Choroid plexus epithelial cell (primary cell): Measurements from ENCODE around the gene EMC7.
A peak's percentile ranks its signal among the peaks of the same experiment; 100 is the strongest.

Experiments used
- DNase-seq: peaks from one replicate; pipeline ENCODE4 v3.0.0-alpha.2; 2010; ENCODE audit warnings: low read depth
- H3K4me3 ChIP-seq: 2 replicates; pipeline ENCODE4 v1.5.1; 2011; ENCODE audit warnings: low read depth, mild to moderate bottlenecking, control low read depth, low read length, moderate library complexity
- CTCF ChIP-seq: conservative IDR thresholded peaks from 2 replicates; pipeline ENCODE4 v1.5.1; 2011; ENCODE audit warnings: low read depth, mild to moderate bottlenecking, control low read depth, inconsistent platforms, low read length, moderate library complexity

EMC7 gene

GRCh38 chr15:34099914-34100313 is 1.7 kb downstream of the EMC7 start:
- no peak for DNase-seq
- TF ChIP-seq CTCF = no peak
- no peak overlapping the region for H3K4me3 ChIP-seq

- peak; percentile 4 for DNase-seq
- TF ChIP-seq CTCF = no peak
- no peak overlapping the region for H3K4me3 ChIP-seq
Observed at GRCh38 chr15:34085746-34086145, 15.9 kb downstream of the EMC7 start.

GRCh38 chr15:34084086-34084485 is 17.6 kb downstream of the EMC7 start:
- DNase-seq = no peak
- H3K4me3 ChIP-seq = no peak overlapping the region
- no peak for TF ChIP-seq CTCF

- no peak for DNase-seq
- no peak overlapping the region for H3K4me3 ChIP-seq
- TF ChIP-seq CTCF = no peak
Observed at GRCh38 chr15:34079904-34080303, 21.8 kb downstream of the EMC7 start.

DNA sequence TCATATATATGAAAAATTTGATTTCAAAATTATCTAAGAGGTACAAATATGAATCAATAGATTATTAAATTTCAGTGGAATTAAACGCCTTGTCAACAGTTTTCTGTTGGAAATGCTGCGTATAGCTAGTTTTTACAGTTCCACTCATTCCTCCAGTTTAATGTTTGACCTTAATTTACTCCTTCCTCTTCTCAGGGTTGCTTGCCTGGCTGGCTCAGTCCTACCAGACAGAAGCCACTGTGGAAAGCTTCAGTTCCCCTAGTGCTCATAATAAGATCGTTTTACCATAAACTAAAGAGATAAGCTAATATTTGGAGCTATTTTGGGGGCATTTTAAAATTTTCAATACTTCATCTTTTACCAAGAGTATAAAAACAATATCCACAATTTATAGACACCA is 22.8 kb downstream of the EMC7 start:
- no peak for TF ChIP-seq CTCF
- no peak overlapping the region for H3K4me3 ChIP-seq
- DNase-seq = no peak

GRCh38 chr15:34076785-34077184 is 24.9 kb downstream of the EMC7 start:
- TF ChIP-seq CTCF = no peak
- H3K4me3 ChIP-seq = no peak overlapping the region

DNA sequence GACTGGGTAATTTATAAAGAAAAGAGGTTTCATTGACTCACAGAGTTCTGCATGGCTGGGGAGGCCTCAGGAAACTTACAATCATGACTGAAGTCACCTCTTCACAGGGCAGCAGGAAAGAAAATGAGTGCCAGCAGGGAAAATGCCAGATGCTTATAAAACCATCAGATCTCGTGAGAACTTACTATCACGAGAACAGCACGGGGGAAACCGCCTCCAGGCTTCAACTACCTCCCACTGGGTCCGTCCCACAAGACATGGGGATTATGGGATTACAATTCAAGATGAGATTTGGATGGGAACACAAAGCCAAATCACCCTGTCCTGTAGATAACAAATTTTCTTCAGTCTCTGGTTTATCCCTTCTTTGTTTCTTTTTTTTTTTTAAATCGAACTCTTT is 31.7 kb downstream of the EMC7 start:
- no peak for TF ChIP-seq CTCF

More at GRCh38 chr15:34076785-34077184, 24.9 kb downstream of the EMC7 start:
- no peak for DNase-seq

More for the DNA sequence above, 31.7 kb downstream of the EMC7 start:
- H3K4me3 ChIP-seq = no peak overlapping the region
- no peak for DNase-seq
